Activated naive CD4-positive, alpha-beta T cell treated with Interleukin-2 at 50 U/mL for 16 hours (primary cell): Measurements from ENCODE around the gene NLGN1.

ENCODE experiments used
- DNase-seq: peaks from one replicate; pipeline ENCODE4 v3.0.0-alpha.2; 2020

NLGN1 gene

GRCh38 chr3:173644086-173645082 lies 246.8 kb downstream of the NLGN1 start:
- DNase-seq = no peak

GRCh38 chr3:173650596-173650995 lies 253.1 kb downstream of the NLGN1 start:
- no peak for DNase-seq

- no peak for DNase-seq
Observed at GRCh38 chr3:173652093-173652492, 254.5 kb downstream of the NLGN1 start.

- DNase-seq = no peak
Observed at GRCh38 chr3:173653781-173654180, 256.2 kb downstream of the NLGN1 start.

GRCh38 chr3:173659972-173660371 lies 262.4 kb downstream of the NLGN1 start:
- no peak for DNase-seq

GRCh38 chr3:173660645-173661299 lies 263.2 kb downstream of the NLGN1 start:
- no peak for DNase-seq

- no peak for DNase-seq
Observed at GRCh38 chr3:173663696-173664111, 266.2 kb downstream of the NLGN1 start.

- no peak for DNase-seq
Observed at GRCh38 chr3:173676094-173676493, 278.6 kb downstream of the NLGN1 start.

GRCh38 chr3:173681188-173681678 lies 283.7 kb downstream of the NLGN1 start:
- DNase-seq = no peak

- no peak for DNase-seq
Observed at GRCh38 chr3:173685456-173685855, 287.9 kb downstream of the NLGN1 start.

GRCh38 chr3:173688216-173688842 lies 290.8 kb downstream of the NLGN1 start:
- no peak for DNase-seq

GRCh38 chr3:173690542-173691180 lies 293.1 kb downstream of the NLGN1 start:
- no peak for DNase-seq

GRCh38 chr3:173699353-173699752 lies 301.8 kb downstream of the NLGN1 start:
- DNase-seq = no peak

GRCh38 chr3:173700336-173700735 lies 302.8 kb downstream of the NLGN1 start:
- DNase-seq = no peak

- DNase-seq = no peak
Observed at GRCh38 chr3:173702561-173702960, 305.0 kb downstream of the NLGN1 start.

GRCh38 chr3:173703771-173704170 lies 306.2 kb downstream of the NLGN1 start:
- DNase-seq = no peak

GRCh38 chr3:173706630-173707029 lies 309.1 kb downstream of the NLGN1 start:
- DNase-seq = no peak

GRCh38 chr3:173708191-173708590 lies 310.6 kb downstream of the NLGN1 start:
- no peak for DNase-seq

- DNase-seq = no peak
Observed at GRCh38 chr3:173709026-173709425, 311.5 kb downstream of the NLGN1 start.

GRCh38 chr3:173711619-173712018 lies 314.1 kb downstream of the NLGN1 start:
- no peak for DNase-seq

- no peak for DNase-seq
Observed at GRCh38 chr3:173719585-173719984, 322.0 kb downstream of the NLGN1 start.

- DNase-seq = no peak
Observed at GRCh38 chr3:173725507-173725906, 328.0 kb downstream of the NLGN1 start.

- DNase-seq = no peak
Observed at GRCh38 chr3:173730391-173730790, 332.8 kb downstream of the NLGN1 start.
